ENCODE results near the gene ENPEP. TPM values are rescaled to one million over a fixed set of nuclear protein-coding genes. Genes with fewer than 3 reads are reported as not detected.

ENPEP gene
- total RNA-seq, 1 donor from 2014 or later = 4.6 TPM

- DNase-seq (ENCODE audit: low read depth) = no peak
- TF ChIP-seq CTCF (IDR thresholded peaks at IDR 0.05; ENCODE audit: insufficient read depth, low read length, poor library complexity, severe bottlenecking) = no peak
- Histone ChIP-seq H3K36me3 (ENCODE audit: control insufficient read depth, insufficient read depth, low read length) (no peaks in the 10 kb centered on the region), H3K4me3 (ENCODE audit: low read depth, low read length) (no peak overlapping the region), H3K27me3 (ENCODE audit: control insufficient read depth, insufficient read depth, low read length) (no peaks in the 10 kb centered on the region)
These were observed 34.3 kb downstream of the ENPEP start for GRCh38 chr4:110510277-110510676.

GRCh38 chr4:110510955-110511544 is 35.1 kb downstream of the ENPEP start:
- Histone ChIP-seq H3K4me3 (ENCODE audit: low read depth, low read length) (no peak overlapping the region), H3K27me3 (ENCODE audit: control insufficient read depth, insufficient read depth, low read length) (no peaks in the 10 kb centered on the region), H3K36me3 (ENCODE audit: control insufficient read depth, insufficient read depth, low read length) (no peaks in the 10 kb centered on the region)
- peak; percentile 49 for TF ChIP-seq CTCF (IDR thresholded peaks at IDR 0.05; ENCODE audit: insufficient read depth, low read length, poor library complexity, severe bottlenecking)
- DNase-seq (ENCODE audit: low read depth) = no peak

- TF ChIP-seq CTCF (IDR thresholded peaks at IDR 0.05; ENCODE audit: insufficient read depth, low read length, poor library complexity, severe bottlenecking) = no peak
- no peaks in the 10 kb centered on the region for H3K36me3 ChIP-seq (ENCODE audit: control insufficient read depth, insufficient read depth, low read length)
- H3K4me3 ChIP-seq (ENCODE audit: low read depth, low read length) = no peak overlapping the region
- no peaks in the 10 kb centered on the region for H3K27me3 ChIP-seq (ENCODE audit: control insufficient read depth, insufficient read depth, low read length)
- no peak for DNase-seq (ENCODE audit: low read depth)
These were observed 36.9 kb downstream of the ENPEP start for GRCh38 chr4:110512901-110513300.

GRCh38 chr4:110514889-110515479 is 39.0 kb downstream of the ENPEP start:
- TF ChIP-seq CTCF (IDR thresholded peaks at IDR 0.05; ENCODE audit: insufficient read depth, low read length, poor library complexity, severe bottlenecking) = peak; percentile 51
- Histone ChIP-seq H3K27me3 (ENCODE audit: control insufficient read depth, insufficient read depth, low read length) (no peaks in the 10 kb centered on the region), H3K4me3 (ENCODE audit: low read depth, low read length) (no peak overlapping the region), H3K36me3 (ENCODE audit: control insufficient read depth, insufficient read depth, low read length) (no peaks in the 10 kb centered on the region)
- DNase-seq (ENCODE audit: low read depth) = no peak

GRCh38 chr4:110515676-110516075 is 39.7 kb downstream of the ENPEP start:
- no peaks in the 10 kb centered on the region for H3K36me3 ChIP-seq (ENCODE audit: control insufficient read depth, insufficient read depth, low read length)
- TF ChIP-seq CTCF (IDR thresholded peaks at IDR 0.05; ENCODE audit: insufficient read depth, low read length, poor library complexity, severe bottlenecking) = no peak
- DNase-seq (ENCODE audit: low read depth) = no peak
- no peak overlapping the region for H3K4me3 ChIP-seq (ENCODE audit: low read depth, low read length)
- H3K27me3 ChIP-seq (ENCODE audit: control insufficient read depth, insufficient read depth, low read length) = no peaks in the 10 kb centered on the region
